SK-N-SH treated with all-trans-retinoic acid at 6 μM for 48 hours (cell line): ENCODE results near the gene OIT3.
A peak's percentile ranks its signal among the peaks of the same experiment; 100 is the strongest.

ENCODE experiments used
- ATAC-seq: fragments of 200-7000 bp; cut with Tn5 transposase; 3 replicates; pipeline ENCODE4 v1.9.1; 2020; ENCODE audit warnings: mild to moderate bottlenecking, moderate library complexity
- ARNTL ChIP-seq: fragments of 450-650 bp; formaldehyde crosslinking; IDR thresholded peaks from 2 replicates; pipeline ENCODE4 v1.5.0; 2020; ENCODE audit warnings: low read depth, mild to moderate bottlenecking, moderate library complexity, borderline replicate concordance
- BACH2 ChIP-seq: fragments of 250-450 bp; sonication (Bioruptor Pico); IDR thresholded peaks from 2 replicates; pipeline ENCODE4 v1.9.0; 2021; ENCODE audit warnings: mild to moderate bottlenecking, borderline replicate concordance
- CREB5 ChIP-seq: fragments of 250-450 bp; sonication (Bioruptor Pico); IDR thresholded peaks from 2 replicates; pipeline ENCODE4 v1.5.1; 2020; ENCODE audit warnings: low read depth, mild to moderate bottlenecking, moderate library complexity
- CSDC2 ChIP-seq: fragments of 250-450 bp; sonication (Bioruptor Pico); IDR thresholded peaks from 2 replicates; pipeline ENCODE4 v1.5.0; 2020; ENCODE audit warnings: mild to moderate bottlenecking, moderate library complexity
- CSRNP3 ChIP-seq: fragments of 250-450 bp; sonication (Bioruptor Pico); IDR thresholded peaks from 2 replicates; pipeline ENCODE4 v1.5.1; 2021; ENCODE audit warnings: mild to moderate bottlenecking, moderate library complexity
- ESRRG ChIP-seq: fragments of 250-450 bp; sonication (Bioruptor Pico); IDR thresholded peaks from 2 replicates; pipeline ENCODE4 v1.6.1; 2021; ENCODE audit warnings: mild to moderate bottlenecking
- ISL1 ChIP-seq: fragments of 250-450 bp; sonication (Bioruptor Pico); IDR thresholded peaks from 2 replicates; pipeline ENCODE4 v2.1.2; 2022; ENCODE audit warnings: mild to moderate bottlenecking, moderate library complexity
- OSR1 ChIP-seq: fragments of 250-450 bp; sonication (Bioruptor Pico); IDR thresholded peaks from 2 replicates; pipeline ENCODE4 v1.8.0; 2022; ENCODE audit warnings: moderate library complexity, mild to moderate bottlenecking, inconsistent platforms
- PPARA ChIP-seq: fragments of 250-450 bp; sonication (Bioruptor Pico); IDR thresholded peaks from 2 replicates; pipeline ENCODE4 v1.5.0; 2020; ENCODE audit warnings: mild to moderate bottlenecking, borderline replicate concordance
- SNAI2 ChIP-seq: fragments of 250-450 bp; sonication (Bioruptor Pico); IDR thresholded peaks from 2 replicates; pipeline ENCODE4 v1.5.0; 2020; ENCODE audit warnings: mild to moderate bottlenecking, moderate library complexity
- TCF4 ChIP-seq: fragments of 250-450 bp; sonication (Bioruptor Pico); IDR thresholded peaks from 2 replicates; pipeline ENCODE4 v1.8.0; 2021; ENCODE audit warnings: mild to moderate bottlenecking, moderate library complexity, borderline replicate concordance
- TSHZ2 ChIP-seq: fragments of 250-450 bp; sonication (Bioruptor Pico); IDR thresholded peaks from 2 replicates; pipeline ENCODE4 v1.5.0; 2020; ENCODE audit warnings: mild to moderate bottlenecking, moderate library complexity
- ZC3H10 ChIP-seq: fragments of 250-450 bp; sonication (Bioruptor Pico); IDR thresholded peaks from 2 replicates; pipeline ENCODE4 v1.5.1; 2021; ENCODE audit warnings: mild to moderate bottlenecking, moderate library complexity
- ZFP3 ChIP-seq: fragments of 250-450 bp; sonication (Bioruptor Pico); IDR thresholded peaks from 2 replicates; pipeline ENCODE4 v1.5.0; 2020; ENCODE audit warnings: mild to moderate bottlenecking, moderate library complexity
- ZFP30 ChIP-seq: fragments of 450-650 bp; formaldehyde crosslinking; IDR thresholded peaks from 2 replicates; pipeline ENCODE4 v1.5.0; 2022; ENCODE audit warnings: mild to moderate bottlenecking, moderate library complexity
- ZNF565 ChIP-seq: fragments of 450-650 bp; formaldehyde crosslinking; conservative IDR thresholded peaks from 2 replicates; pipeline ENCODE4 v1.5.0; 2020; ENCODE audit warnings: low read depth, mild to moderate bottlenecking, moderate library complexity
- ZNF70 ChIP-seq: fragments of 450-650 bp; formaldehyde crosslinking; IDR thresholded peaks from 2 replicates; pipeline ENCODE4 v1.5.0; 2020; ENCODE audit warnings: mild to moderate bottlenecking, moderate library complexity
- ZNF8 ChIP-seq: fragments of 450-650 bp; formaldehyde crosslinking; IDR thresholded peaks from 2 replicates; pipeline ENCODE4 v1.5.0; 2020; ENCODE audit warnings: mild to moderate bottlenecking, moderate library complexity
- TF ChIP-seq, protein P1 (sequence below): fragments of 250-450 bp; sonication (Bioruptor Pico); IDR thresholded peaks from 2 replicates; pipeline ENCODE4 v1.8.0; 2021; ENCODE audit warnings: low read depth, mild to moderate bottlenecking, moderate library complexity, borderline replicate concordance

OIT3 gene

DNA sequence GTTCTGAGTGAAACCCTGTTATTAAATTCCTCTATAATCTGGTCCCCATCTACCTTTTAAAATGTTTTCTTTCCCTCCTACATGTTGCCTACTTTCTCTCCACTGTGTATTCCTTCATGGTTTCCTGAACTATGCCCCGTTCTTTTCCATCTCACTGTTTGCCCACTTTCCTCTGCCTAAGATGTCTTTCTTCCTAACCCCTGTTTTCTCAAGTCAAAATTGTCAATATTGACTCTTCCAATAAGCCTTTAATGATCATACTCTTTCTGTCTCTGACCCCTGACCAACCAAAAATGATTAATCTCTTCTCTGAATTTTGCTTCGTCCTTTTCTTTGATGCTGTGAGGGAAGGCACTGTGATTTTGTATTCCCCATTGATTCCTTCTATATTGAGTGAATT lies 30.6 kb upstream of the OIT3 start (continued):
- TF ChIP-seq, protein P1, sequence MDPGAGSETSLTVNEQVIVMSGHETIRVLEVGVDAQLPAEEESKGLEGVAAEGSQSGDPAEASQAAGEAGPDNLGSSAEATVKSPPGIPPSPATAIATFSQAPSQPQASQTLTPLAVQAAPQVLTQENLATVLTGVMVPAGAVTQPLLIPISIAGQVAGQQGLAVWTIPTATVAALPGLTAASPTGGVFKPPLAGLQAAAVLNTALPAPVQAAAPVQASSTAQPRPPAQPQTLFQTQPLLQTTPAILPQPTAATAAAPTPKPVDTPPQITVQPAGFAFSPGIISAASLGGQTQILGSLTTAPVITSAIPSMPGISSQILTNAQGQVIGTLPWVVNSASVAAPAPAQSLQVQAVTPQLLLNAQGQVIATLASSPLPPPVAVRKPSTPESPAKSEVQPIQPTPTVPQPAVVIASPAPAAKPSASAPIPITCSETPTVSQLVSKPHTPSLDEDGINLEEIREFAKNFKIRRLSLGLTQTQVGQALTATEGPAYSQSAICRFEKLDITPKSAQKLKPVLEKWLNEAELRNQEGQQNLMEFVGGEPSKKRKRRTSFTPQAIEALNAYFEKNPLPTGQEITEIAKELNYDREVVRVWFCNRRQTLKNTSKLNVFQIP (CRISPR knock-in tag): no peak
- TF ChIP-seq ZNF70 (CRISPR knock-in tag): no peak
- no peak for TF ChIP-seq TSHZ2 (CRISPR knock-in tag)
- TF ChIP-seq ESRRG (CRISPR knock-in tag): no peak

DNA sequence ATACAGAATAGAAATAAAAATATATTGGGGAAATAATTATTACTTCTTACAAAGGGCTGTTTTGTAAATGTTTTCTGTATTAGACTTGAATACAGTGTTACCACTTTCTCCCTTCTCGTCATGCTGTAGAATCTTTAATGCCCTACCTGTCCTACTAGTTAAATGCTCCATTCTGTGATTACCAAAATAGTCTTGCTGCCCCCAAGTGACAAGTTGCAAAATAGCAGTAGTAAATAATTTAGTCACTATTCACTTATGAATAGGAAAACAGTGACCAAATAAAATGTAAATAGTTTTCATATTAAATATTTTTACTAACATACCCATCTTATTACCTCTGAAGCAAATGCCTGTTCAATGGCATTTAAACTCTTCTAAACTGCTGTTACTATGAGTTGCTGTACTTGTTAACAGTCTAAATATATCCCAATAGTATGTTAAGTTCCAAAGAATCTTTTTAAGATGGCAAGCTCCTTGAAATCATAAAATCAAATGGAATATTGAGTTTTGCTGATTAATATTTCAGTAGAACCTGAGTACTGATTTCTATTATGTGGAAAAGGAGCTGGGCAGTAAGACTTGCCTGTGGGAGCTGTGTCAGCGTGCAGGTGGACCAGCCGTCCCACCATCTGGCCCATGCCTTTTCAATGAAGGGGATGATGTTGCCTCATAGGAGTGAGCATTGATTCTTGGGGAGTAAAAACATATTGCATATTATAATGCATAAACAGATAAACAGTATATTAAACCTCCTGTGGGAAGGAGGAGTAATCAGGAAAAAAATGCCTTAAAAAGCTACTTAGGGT lies 18.1 kb upstream of the OIT3 start:
- peak; percentile 61; the same call in 2 of the 3 replicates for ATAC-seq
- no peak for TF ChIP-seq ZC3H10 (CRISPR knock-in tag)
- TF ChIP-seq ZNF565 (CRISPR knock-in tag): no peak
- TF ChIP-seq BACH2 (CRISPR knock-in tag): no peak
- TF ChIP-seq ARNTL (CRISPR knock-in tag): no peak
- TF ChIP-seq ISL1 (CRISPR knock-in tag): no peak
- no peak for TF ChIP-seq TCF4 (CRISPR knock-in tag)
- TF ChIP-seq OSR1: no peak
- no peak for TF ChIP-seq ZNF8 (CRISPR knock-in tag)
- TF ChIP-seq CSDC2 (CRISPR knock-in tag): no peak
- no peak for TF ChIP-seq CREB5 (CRISPR knock-in tag)
- TF ChIP-seq PPARA: no peak

GRCh38 chr10:72879245-72879644 lies 14.3 kb upstream of the OIT3 start:
- ATAC-seq: no peak
- TF ChIP-seq ISL1 (CRISPR knock-in tag): no peak
- no peak for TF ChIP-seq ARNTL (CRISPR knock-in tag)
- no peak for TF ChIP-seq CREB5 (CRISPR knock-in tag)
- TF ChIP-seq PPARA: no peak
- no peak for TF ChIP-seq SNAI2 (CRISPR knock-in tag)
- TF ChIP-seq ZNF70 (CRISPR knock-in tag): no peak
- no peak for TF ChIP-seq ZFP30
- TF ChIP-seq TCF4 (CRISPR knock-in tag): no peak
- no peak for TF ChIP-seq CSRNP3 (CRISPR knock-in tag)
- TF ChIP-seq ZNF8 (CRISPR knock-in tag): no peak
- TF ChIP-seq ZFP3: no peak
- no peak for TF ChIP-seq TSHZ2 (CRISPR knock-in tag)
